Panc1 (cell line): ENCODE results near the gene HARBI1. TPM values are rescaled to one million over a fixed set of nuclear protein-coding genes. Genes with fewer than 3 reads are reported as not detected.

ENCODE experiments used
- ATAC-seq: fragments of 200-7000 bp; cut with Tn5 transposase; 2 replicates; pipeline ENCODE4 v1.9.1; 2020; ENCODE audit warnings: mild to moderate bottlenecking, moderate library complexity
- BruUV-seq: library from RNA; stranded (reverse); fragments of 400-500 nt; replicated peaks from 2 replicates; lab custom pipeline; 2021; lab: Mats Ljungman, UMichigan
- CTCF ChIA-PET: fragments of 300-600 bp; sonication (Branson Sonifier 250); formaldehyde crosslinking; loops from one replicate; lab custom pipeline; 2022; ENCODE audit warnings: antibody characterized with exemption; lab: Charles Lee
- POLR2A ChIA-PET: fragments of 300-600 bp; sonication (Branson Sonifier 250); formaldehyde crosslinking; loops from one replicate; lab custom pipeline; 2022; ENCODE audit warnings: antibody characterized with exemption; lab: Charles Lee
- DNase-seq: peaks from one replicate; pipeline ENCODE4 v3.0.0-alpha.2; 2010; ENCODE audit warnings: low read depth, low spot score
- H3K27ac ChIP-seq: 2 replicates; pipeline ENCODE4 v1.5.1; 2011; ENCODE audit warnings: mild to moderate bottlenecking, low read length, inconsistent platforms
- H3K27me3 ChIP-seq: fragments of 200-500 bp; sonication (Bioruptor generic); 2 replicates; pipeline ENCODE4 v1.6.0; 2014; ENCODE audit warnings: low read length, inconsistent platforms; ENCODE audit not compliant: control insufficient read depth, insufficient read depth
- H3K36me3 ChIP-seq: fragments of 200-500 bp; sonication (Bioruptor generic); 2 replicates; pipeline ENCODE4 v1.5.1; 2014; ENCODE audit warnings: inconsistent platforms, mild to moderate bottlenecking, low read length, moderate library complexity; ENCODE audit not compliant: control insufficient read depth, insufficient read depth
- H3K4me1 ChIP-seq: 2 replicates; pipeline ENCODE4 v1.5.1; 2011; ENCODE audit warnings: inconsistent platforms, mild to moderate bottlenecking, low read length, moderate library complexity; ENCODE audit not compliant: control insufficient read depth, insufficient read depth
- H3K4me3 ChIP-seq, 2 experiments: 2 replicates each; pipeline ENCODE4 v1.5.1; 2011 to 2012; ENCODE audit warnings: low read depth in 2 of 2, low read length in 2 of 2, mild to moderate bottlenecking in 2 of 2, inconsistent platforms in 1 of 2, moderate library complexity in 1 of 2
- H3K9me3 ChIP-seq: fragments of 200-500 bp; sonication (Bioruptor generic); 2 replicates; pipeline ENCODE4 v1.5.1; 2014; ENCODE audit warnings: low read depth, mild to moderate bottlenecking, inconsistent platforms, low read length, moderate library complexity; ENCODE audit not compliant: control insufficient read depth, insufficient read depth
- POLR2AphosphoS5 ChIP-seq: IDR thresholded peaks from 2 replicates; pipeline ENCODE4 v1.6.1; 2012; ENCODE audit warnings: mild to moderate bottlenecking, low read depth, low read length, moderate library complexity
- SIN3A ChIP-seq: IDR thresholded peaks from 2 replicates; pipeline ENCODE4 v1.6.1; 2012; ENCODE audit warnings: low read depth, mild to moderate bottlenecking, low read length, moderate library complexity, borderline replicate concordance; ENCODE audit not compliant: insufficient read depth
- TCF7L2 ChIP-seq: IDR thresholded peaks from 2 replicates; pipeline ENCODE4 v1.6.1; 2011; ENCODE audit warnings: mild to moderate bottlenecking, low read depth, low read length, inconsistent platforms
- in situ Hi-C: cut with HindIII; loops from 2 replicates; pipeline ENCODE4 v1.10.0; 2016; ENCODE audit warnings: low sequenced_read_pairs, low pct_unique_long_range_greater_than_20kb
- intact Hi-C: fragments of 100-400 bp; cut with micrococcal nuclease; formaldehyde crosslinking; loops from one replicate; pipeline ENCODE4 v1.10.0; 2022; ENCODE audit not compliant: unreplicated experiment
- total RNA-seq: library from RNA; stranded (reverse); gene quantifications from one replicate; pipeline ENCODE4 v1.2.1, GENCODE V29; 2021; ENCODE audit not compliant: unreplicated experiment
- TF ChIP-seq, protein P1 (sequence below), 2 experiments: IDR thresholded peaks; 2 replicates each; pipeline ENCODE4 v1.6.1; 2011 to 2012; ENCODE audit warnings: low read depth in 2 of 2, control low read depth in 1 of 2, low read length in 1 of 2, mild to moderate bottlenecking in 1 of 2, moderate library complexity in 1 of 2; ENCODE audit not compliant: insufficient read depth in 1 of 2
- TF ChIP-seq, protein P2 (sequence below): fragments of 450-650 bp; IDR thresholded peaks from 2 replicates; pipeline ENCODE4 v1.5.1; 2017; ENCODE audit warnings: mild to moderate bottlenecking

Gene HARBI1
- total RNA-seq, 1 experiment from 2014 or later: 6.4 TPM

DNA sequence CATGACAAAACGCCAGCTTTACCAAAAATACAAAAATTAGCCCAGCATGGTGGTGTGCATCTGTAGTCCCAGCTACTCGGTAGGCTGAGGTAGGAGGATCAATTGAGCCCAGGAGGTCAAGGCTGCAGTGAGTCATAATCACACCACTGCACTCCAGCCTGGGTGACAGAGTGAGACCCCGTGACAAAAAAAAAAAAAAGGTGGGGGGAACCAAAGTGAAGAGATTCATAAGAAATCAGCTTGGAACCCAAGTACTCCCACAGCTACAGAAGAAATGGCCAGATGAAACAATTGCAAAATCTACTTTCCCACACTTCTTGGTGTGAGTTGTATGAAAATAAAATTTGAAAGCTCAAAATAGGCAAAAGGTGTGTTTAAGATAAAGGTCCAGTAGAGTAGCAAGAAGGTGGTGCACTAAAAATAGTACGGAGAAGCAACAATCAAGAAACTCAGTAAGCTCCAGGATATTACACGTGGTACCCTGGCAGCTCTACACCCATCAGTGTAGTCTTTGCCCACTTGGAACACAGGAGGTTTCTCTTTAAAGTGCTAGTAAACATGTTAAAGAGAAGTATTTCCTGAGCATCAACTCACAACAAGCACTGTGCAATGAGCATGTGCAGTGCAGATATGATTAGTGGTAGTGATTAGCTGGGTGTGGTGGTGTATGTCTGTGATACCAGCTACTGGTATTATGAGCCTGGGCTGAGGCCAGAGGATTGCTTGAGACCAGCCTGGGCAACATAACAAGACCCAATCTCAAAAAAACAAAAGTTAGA, 5.3 kb downstream of the HARBI1 start:
- TF ChIP-seq, protein P1, sequence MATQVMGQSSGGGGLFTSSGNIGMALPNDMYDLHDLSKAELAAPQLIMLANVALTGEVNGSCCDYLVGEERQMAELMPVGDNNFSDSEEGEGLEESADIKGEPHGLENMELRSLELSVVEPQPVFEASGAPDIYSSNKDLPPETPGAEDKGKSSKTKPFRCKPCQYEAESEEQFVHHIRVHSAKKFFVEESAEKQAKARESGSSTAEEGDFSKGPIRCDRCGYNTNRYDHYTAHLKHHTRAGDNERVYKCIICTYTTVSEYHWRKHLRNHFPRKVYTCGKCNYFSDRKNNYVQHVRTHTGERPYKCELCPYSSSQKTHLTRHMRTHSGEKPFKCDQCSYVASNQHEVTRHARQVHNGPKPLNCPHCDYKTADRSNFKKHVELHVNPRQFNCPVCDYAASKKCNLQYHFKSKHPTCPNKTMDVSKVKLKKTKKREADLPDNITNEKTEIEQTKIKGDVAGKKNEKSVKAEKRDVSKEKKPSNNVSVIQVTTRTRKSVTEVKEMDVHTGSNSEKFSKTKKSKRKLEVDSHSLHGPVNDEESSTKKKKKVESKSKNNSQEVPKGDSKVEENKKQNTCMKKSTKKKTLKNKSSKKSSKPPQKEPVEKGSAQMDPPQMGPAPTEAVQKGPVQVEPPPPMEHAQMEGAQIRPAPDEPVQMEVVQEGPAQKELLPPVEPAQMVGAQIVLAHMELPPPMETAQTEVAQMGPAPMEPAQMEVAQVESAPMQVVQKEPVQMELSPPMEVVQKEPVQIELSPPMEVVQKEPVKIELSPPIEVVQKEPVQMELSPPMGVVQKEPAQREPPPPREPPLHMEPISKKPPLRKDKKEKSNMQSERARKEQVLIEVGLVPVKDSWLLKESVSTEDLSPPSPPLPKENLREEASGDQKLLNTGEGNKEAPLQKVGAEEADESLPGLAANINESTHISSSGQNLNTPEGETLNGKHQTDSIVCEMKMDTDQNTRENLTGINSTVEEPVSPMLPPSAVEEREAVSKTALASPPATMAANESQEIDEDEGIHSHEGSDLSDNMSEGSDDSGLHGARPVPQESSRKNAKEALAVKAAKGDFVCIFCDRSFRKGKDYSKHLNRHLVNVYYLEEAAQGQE (IDR thresholded peaks at IDR 0.05; ENCODE audit: insufficient read depth in 1 of 2, low read depth in 2 of 2, low read length in 1 of 2): no peak
- TF ChIP-seq POLR2AphosphoS5: no peak
- ATAC-seq (no peak), DNase-seq (no peak)
- in situ Hi-C loops (no loop called here), intact Hi-C loops (no loop called here)
- Histone ChIP-seq H3K27me3 (no peaks in the 10 kb centered on the region), H3K9me3 (no peaks in the 10 kb centered on the region), H3K36me3 (no peaks in the 10 kb centered on the region), H3K4me1 (peaks cover 22% of the 10 kb centered on the region), H3K4me3 (no peak overlapping the region), H3K27ac (no peak overlapping the region)
- ChIA-PET CTCF (interaction anchor here (0.6 to 1.0 kb wide), 3 partner anchors 18 to 108 kb away, joined by 3 to 5 read pairs (median 4); partner anchors contain the start of gene AMBRA1), POLR2A (interaction anchor here (0.6 to 0.7 kb wide), 2 partner anchors 12 to 176 kb away, joined by 3 read pairs; no protein-coding TSS in a partner anchor)
- no TSS peak for BruUV-seq

GRCh38 chr11:46609386-46609785, 7.6 kb downstream of the HARBI1 start:
- no peak for DNase-seq
- intact Hi-C loops: no loop called here
- peaks cover 11% of the 10 kb centered on the region; the same call in 1 of the 2 replicates for H3K4me1 ChIP-seq
- H3K27me3 ChIP-seq: no peaks in the 10 kb centered on the region
- in situ Hi-C loops: no loop called here
- ATAC-seq: no peak
- POLR2A ChIA-PET: no interaction called here
- no peak overlapping the region for H3K4me3 ChIP-seq
- no peak overlapping the region for H3K27ac ChIP-seq
- CTCF ChIA-PET: no interaction called here
- BruUV-seq: no TSS peak
- no peak for TF ChIP-seq TCF7L2
- TF ChIP-seq, protein P1 (IDR thresholded peaks at IDR 0.05; ENCODE audit: insufficient read depth in 1 of 2, low read depth in 2 of 2, low read length in 1 of 2): no peak
- TF ChIP-seq, protein P2, sequence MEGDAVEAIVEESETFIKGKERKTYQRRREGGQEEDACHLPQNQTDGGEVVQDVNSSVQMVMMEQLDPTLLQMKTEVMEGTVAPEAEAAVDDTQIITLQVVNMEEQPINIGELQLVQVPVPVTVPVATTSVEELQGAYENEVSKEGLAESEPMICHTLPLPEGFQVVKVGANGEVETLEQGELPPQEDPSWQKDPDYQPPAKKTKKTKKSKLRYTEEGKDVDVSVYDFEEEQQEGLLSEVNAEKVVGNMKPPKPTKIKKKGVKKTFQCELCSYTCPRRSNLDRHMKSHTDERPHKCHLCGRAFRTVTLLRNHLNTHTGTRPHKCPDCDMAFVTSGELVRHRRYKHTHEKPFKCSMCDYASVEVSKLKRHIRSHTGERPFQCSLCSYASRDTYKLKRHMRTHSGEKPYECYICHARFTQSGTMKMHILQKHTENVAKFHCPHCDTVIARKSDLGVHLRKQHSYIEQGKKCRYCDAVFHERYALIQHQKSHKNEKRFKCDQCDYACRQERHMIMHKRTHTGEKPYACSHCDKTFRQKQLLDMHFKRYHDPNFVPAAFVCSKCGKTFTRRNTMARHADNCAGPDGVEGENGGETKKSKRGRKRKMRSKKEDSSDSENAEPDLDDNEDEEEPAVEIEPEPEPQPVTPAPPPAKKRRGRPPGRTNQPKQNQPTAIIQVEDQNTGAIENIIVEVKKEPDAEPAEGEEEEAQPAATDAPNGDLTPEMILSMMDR: no peak
- no peak for TF ChIP-seq SIN3A
- TF ChIP-seq POLR2AphosphoS5: no peak
- H3K9me3 ChIP-seq: no peaks in the 10 kb centered on the region
- no peaks in the 10 kb centered on the region for H3K36me3 ChIP-seq
